B cell (primary cell): ENCODE data around the gene TMEM156. TPM values are rescaled to one million over a fixed set of nuclear protein-coding genes. Genes with fewer than 3 reads are reported as not detected.
"Not testable (repeated sequence)": the region's sequence is repeated elsewhere in the genome, so short reads cannot be mapped to it uniquely, and the experiment has no call there.

Experiments
- ATAC-seq: fragments of 200-7000 bp; cut with Tn5 transposase; one replicate; pipeline ENCODE4 v1.10.0; 2021; ENCODE audit warnings: low read depth, mild to moderate bottlenecking, moderate number of reproducible peaks, moderate library complexity
- CTCF ChIA-PET: fragments of 350-600 bp; sonication (Branson Sonifier 250); formaldehyde crosslinking; loops from one replicate; lab custom pipeline; 2021; ENCODE audit warnings: antibody characterized with exemption, inconsistent platforms; lab: Charles Lee
- POLR2A ChIA-PET: fragments of 350-600 bp; sonication (Branson Sonifier 250); formaldehyde crosslinking; loops from one replicate; lab custom pipeline; 2021; ENCODE audit warnings: antibody characterized with exemption; lab: Charles Lee
- DNase-seq: peaks from one replicate; pipeline ENCODE4 v3.0.0; 2013
- H2AFZ ChIP-seq: 2 replicates; pipeline ENCODE4 v1.6.1; 2012; ENCODE audit warnings: mild to moderate bottlenecking, low read depth, low read length; ENCODE audit not compliant: insufficient read depth, poor library complexity, severe bottlenecking
- H3K27ac ChIP-seq, 2 donors: 1 replicate in 1 of 2; 2 replicates in 1 of 2; pipeline ENCODE4 v1.5.1; 2012 to 2013; ENCODE audit warnings: low read length in 2 of 2, mild to moderate bottlenecking in 2 of 2, moderate library complexity in 1 of 2
- H3K27me3 ChIP-seq, 4 experiments: fragments of 200-600 bp in 1 of 4; sonication (generic) in 1 of 4; replicated peaks in 1 of 4; 1 replicate in 2 of 4; 2 replicates in 2 of 4; pipeline versions ENCODE4 v1.6.1 to v1.7.0; 2013 to 2016; ENCODE audit warnings: low read length in 3 of 4, mild to moderate bottlenecking in 2 of 4, mixed read lengths in 1 of 4, moderate library complexity in 1 of 4; ENCODE audit not compliant: insufficient read depth in 4 of 4, control insufficient read depth in 3 of 4; ENCODE audit errors: control extremely low read depth in 1 of 4
- H3K36me3 ChIP-seq, 2 experiments: replicated peaks in 1 of 2; 1 replicate in 1 of 2; 2 replicates in 1 of 2; pipeline versions ENCODE4 v1.6.1 to v1.7.1; 2013; ENCODE audit warnings: low read length in 1 of 2; ENCODE audit not compliant: insufficient read depth in 2 of 2, control insufficient read depth in 1 of 2; ENCODE audit errors: control extremely low read depth in 1 of 2, extremely low read depth in 1 of 2
- H3K4me1 ChIP-seq, 2 donors: fragments of 200-600 bp in 1 of 2; sonication (generic) in 1 of 2; 1 replicate in 1 of 2; 2 replicates in 1 of 2; pipeline versions ENCODE4 v1.5.1 to v1.6.1; 2013 to 2017; ENCODE audit warnings: low read length in 2 of 2; ENCODE audit not compliant: control insufficient read depth in 2 of 2, insufficient read depth in 2 of 2
- H3K4me2 ChIP-seq: replicated peaks from 2 replicates; pipeline ENCODE3; 2012; ENCODE audit warnings: mild to moderate bottlenecking, low read depth, low read length; ENCODE audit not compliant: poor library complexity, severe bottlenecking
- H3K4me3 ChIP-seq, 5 experiments: fragments of 200-600 bp in 1 of 5; sonication (generic) in 1 of 5; 1 replicate in 3 of 5; 2 replicates in 2 of 5; pipeline versions ENCODE4 v1.5.1 to v1.7.0; 2011 to 2016; ENCODE audit warnings: low read length in 4 of 5, mild to moderate bottlenecking in 4 of 5, low read depth in 2 of 5, control low read depth in 1 of 5, moderate library complexity in 1 of 5; ENCODE audit not compliant: insufficient read depth in 1 of 5; ENCODE audit errors: control extremely low read depth in 1 of 5, extremely low read depth in 1 of 5
- H3K79me2 ChIP-seq: fragments of 200-600 bp; sonication (generic); one replicate; pipeline ENCODE4 v1.6.0; 2016; ENCODE audit warnings: low read length; ENCODE audit not compliant: control insufficient read depth, insufficient read depth
- H3K9ac ChIP-seq: fragments of 200-600 bp; sonication (generic); 2 replicates; pipeline ENCODE4 v1.6.1; 2017; ENCODE audit warnings: mild to moderate bottlenecking, low read length, moderate library complexity
- H3K9me3 ChIP-seq, 3 donors: one replicate each; pipeline versions ENCODE4 v1.6.1 to v1.7.1; 2013; ENCODE audit warnings: low read length in 2 of 3; ENCODE audit not compliant: control insufficient read depth in 2 of 3, insufficient read depth in 1 of 3; ENCODE audit errors: control extremely low read depth in 1 of 3
- H4K20me1 ChIP-seq: 2 replicates; pipeline ENCODE4 v1.6.0; 2012; ENCODE audit warnings: mild to moderate bottlenecking, low read length; ENCODE audit not compliant: insufficient read depth, control insufficient read depth, poor library complexity, severe bottlenecking
- H3K27ac Mint-ChIP-seq: one replicate; pipeline ENCODE4 v1.8.0; 2021; ENCODE audit warnings: mixed read lengths
- H3K27me3 Mint-ChIP-seq: one replicate; pipeline ENCODE4 v1.8.0; 2021; ENCODE audit warnings: mixed read lengths
- H3K4me1 Mint-ChIP-seq: one replicate; pipeline ENCODE4 v1.8.0; 2021; ENCODE audit warnings: mixed read lengths
- H3K4me3 Mint-ChIP-seq: one replicate; pipeline ENCODE4 v1.8.0; 2021; ENCODE audit warnings: mixed read lengths
- H3K9me3 Mint-ChIP-seq: one replicate; pipeline ENCODE4 v1.8.0; 2022; ENCODE audit warnings: mixed read lengths; ENCODE audit not compliant: insufficient read depth
- CTCF ChIP-seq: fragments of 200-600 bp; IDR thresholded peaks from one replicate; pipeline ENCODE4 v1.8.0; 2022; ENCODE audit warnings: antibody characterized with exemption, mild to moderate bottlenecking
- EZH2 ChIP-seq: IDR thresholded peaks from 2 replicates; pipeline ENCODE4 v1.6.1; 2012; ENCODE audit warnings: borderline replicate concordance, low read depth, mild to moderate bottlenecking, moderate library complexity, low read length; ENCODE audit not compliant: insufficient read depth, poor library complexity, severe bottlenecking
- WGBS: methylation state at CpG from one replicate; pipeline ENCODE4 v1.1.5; 2013; ENCODE audit warnings: missing lambda C conversion rate; ENCODE audit not compliant: insufficient coverage; 5-methylcytosine and 5-hydroxymethylcytosine counted together
- intact Hi-C: fragments of 100-400 bp; cut with micrococcal nuclease; formaldehyde crosslinking; loops from one replicate; pipeline ENCODE4 v1.10.0; 2022
- polyA plus RNA-seq: library from polyadenylated mRNA; depleted of rRNA; stranded (reverse); fragments of >200 nt; gene quantifications from 2 replicates; pipeline ENCODE4 v1.2.3, GENCODE V29; 2012
- total RNA-seq, 2 donors: library from RNA; stranded (reverse); fragments of 120-200 nt in 1 of 2; gene quantifications; 1 replicate in 1 of 2; 2 replicates in 1 of 2; pipeline versions ENCODE4 v1.2.3 to v1.2.4, GENCODE V29; 2013 to 2022

TMEM156 gene
- total and polyA plus RNA-seq, 2 donors (not counting 1 experiment from before 2014, with no cell fraction given), result 58.4 to 59.9 TPM

- CTCF ChIA-PET, result no interaction called here
- Histone ChIP-seq H3K4me3 (no peak overlapping the region), H2AFZ (no peak overlapping the region), H3K27ac (peak overlapping the region in 1 of 2 donors; percentile 68), H3K4me2 (no peak overlapping the region), H4K20me1 (no peaks in the 10 kb centered on the region), H3K79me2 (peaks cover 15% of the 10 kb centered on the region), H3K4me1 (peaks cover 31 to 33% of the 10 kb centered on the region in 2 donors), H3K27me3 (no peaks in the 10 kb centered on the region), H3K9ac (no peak overlapping the region), H3K9me3 (no peaks in the 10 kb centered on the region), H3K36me3 (peaks cover 9 to 48% of the 10 kb centered on the region in 2 experiments)
- Mint-ChIP-seq H3K4me1 (peaks cover 50% of the 10 kb centered on the region), H3K27me3 (no peaks in the 10 kb centered on the region), H3K9me3 (no peaks in the 10 kb centered on the region), H3K4me3 (no peak overlapping the region), H3K27ac (peak overlapping the region; percentile 85)
- POLR2A ChIA-PET, result no interaction called here
- WGBS, result 100% methylated on average over 3 of the region's 6 CpGs
- TF ChIP-seq EZH2 (no peak), CTCF (no peak)
- ATAC-seq (no peak), DNase-seq (no peak)
- intact Hi-C loops, result no loop called here
Measured at GRCh38 chr4:38989487-38989886, 42.7 kb downstream of the TMEM156 start.

- intact Hi-C loops, H3K9ac ChIP-seq, ATAC-seq, H3K4me3 Mint-ChIP-seq, DNase-seq, H3K9me3 Mint-ChIP-seq, H3K4me3 ChIP-seq, H3K27me3 ChIP-seq, H3K4me2 ChIP-seq, H3K27me3 Mint-ChIP-seq, H2AFZ ChIP-seq, H4K20me1 ChIP-seq, H3K9me3 ChIP-seq: not testable (repeated sequence)
- Mint-ChIP-seq H3K4me1 (peaks cover 56% of the 10 kb centered on the region), H3K27ac (peak overlapping the region; percentile 85)
- POLR2A ChIA-PET, result interaction anchor here (0.6 kb wide), 1 partner anchor 10 kb away, joined by 4 read pairs; no protein-coding TSS in a partner anchor
- H3K79me2 ChIP-seq, result peaks cover 16% of the 10 kb centered on the region
- 90% methylated on average over 2 of the region's 9 CpGs for WGBS
- peaks cover 9 to 46% of the 10 kb centered on the region in 2 experiments for H3K36me3 ChIP-seq
- peaks cover 35 to 37% of the 10 kb centered on the region in 2 donors for H3K4me1 ChIP-seq
- H3K27ac ChIP-seq, result peak overlapping the region in 1 of 2 donors; percentile 68
- CTCF ChIA-PET, result interaction anchor here (0.8 kb wide), 1 partner anchor 56 kb away, joined by 3 read pairs; no protein-coding TSS in a partner anchor
Measured at GRCh38 chr4:38988353-38988752, 43.9 kb downstream of the TMEM156 start.
